EL (cell line): ENCODE data around the gene PRMT7.

Source experiments
- DNase-seq: peaks from one replicate; pipeline ENCODE4 v3.0.0-alpha.2; 2016

The PRMT7 gene

GRCh38 chr16:68309799-68310198 lies 1.0 kb upstream of the PRMT7 start:
- no peak for DNase-seq

GRCh38 chr16:68310437-68310773 lies 414 bp upstream of the PRMT7 start:
- DNase-seq = no peak

DNA sequence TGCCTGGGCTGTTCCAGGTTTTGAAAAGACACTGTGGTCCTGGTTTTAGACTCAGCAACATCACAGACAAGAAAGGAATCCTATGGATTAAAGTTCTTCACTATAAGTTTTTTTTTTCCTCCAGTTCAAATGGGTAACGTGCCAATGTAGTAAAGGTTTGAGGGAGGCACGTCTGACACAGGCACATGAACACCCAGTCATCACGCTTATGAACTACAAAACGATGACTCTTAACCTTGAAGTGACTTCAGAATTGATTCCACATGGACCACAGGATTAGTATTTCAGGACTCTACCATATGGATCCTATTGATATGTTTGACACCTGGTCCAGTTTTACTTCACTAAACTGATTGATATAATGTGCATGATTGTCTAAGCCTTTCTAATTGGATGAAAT lies 2.3 kb downstream of the PRMT7 start:
- no peak for DNase-seq

DNA sequence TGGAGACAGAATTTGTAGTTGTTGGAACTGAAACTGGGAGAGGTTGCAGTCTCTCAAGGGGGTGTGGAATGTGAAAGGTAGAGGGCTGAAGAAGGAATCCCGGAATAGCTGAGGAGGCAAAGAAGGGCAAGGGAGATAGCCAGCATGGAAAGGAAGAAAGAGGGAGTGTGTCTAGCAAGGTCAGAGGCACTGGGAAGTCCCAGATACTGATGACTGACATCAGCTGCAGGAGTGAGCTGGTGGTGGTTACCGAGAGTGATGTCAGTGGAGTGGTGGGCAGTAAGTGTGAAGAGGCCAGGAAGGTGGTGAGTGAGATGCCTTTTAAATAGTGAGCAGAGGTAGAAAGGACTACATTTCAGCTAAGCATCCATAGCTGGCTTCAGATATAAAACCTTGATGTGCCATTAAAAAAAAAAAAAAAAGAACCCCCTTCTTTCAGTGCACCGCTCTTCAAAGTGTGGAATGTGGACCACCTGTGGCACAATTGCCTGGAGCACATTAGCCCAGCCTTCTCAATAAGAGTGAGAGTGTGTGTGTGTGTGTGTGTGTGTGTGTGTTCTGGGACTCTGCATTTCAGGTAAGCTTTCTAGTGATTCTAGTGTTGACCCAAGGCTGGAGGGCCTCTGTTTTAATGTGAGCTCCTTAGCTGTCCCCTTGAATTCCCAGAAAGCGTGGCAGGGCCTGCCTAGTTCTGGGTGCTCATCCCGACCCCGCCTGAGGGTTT lies 8.5 kb downstream of the PRMT7 start:
- DNase-seq = no peak

- DNase-seq = no peak
These were observed 13.5 kb downstream of the PRMT7 start for GRCh38 chr16:68324336-68324735.

DNA sequence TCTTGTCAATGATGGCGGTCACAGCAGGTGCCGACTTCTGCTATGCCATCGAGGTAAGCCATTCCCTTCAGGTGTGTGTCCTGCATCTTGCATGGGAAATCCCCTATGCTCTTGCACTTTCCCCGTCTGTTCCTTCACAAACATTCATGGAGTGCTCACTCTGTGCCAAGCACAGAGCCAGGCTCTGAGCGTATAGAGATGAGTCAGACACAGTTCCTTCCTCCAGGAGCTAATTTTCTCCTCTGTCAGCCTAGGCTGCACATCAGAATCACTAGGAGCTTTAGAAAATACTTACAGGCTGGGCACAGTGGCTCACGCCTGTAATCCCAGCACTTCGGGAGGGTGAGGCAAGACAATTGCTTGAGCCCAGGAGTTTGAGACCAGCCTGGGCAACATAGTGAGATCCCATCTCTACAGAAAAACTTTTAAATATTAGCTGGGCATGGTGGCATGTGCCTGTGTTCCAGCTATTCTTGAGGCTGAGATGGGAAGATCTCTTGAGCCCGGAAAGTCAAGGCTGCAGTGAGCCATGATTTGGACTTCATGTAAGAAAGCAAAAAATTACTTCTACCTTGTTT lies 14.1 kb downstream of the PRMT7 start:
- no peak for DNase-seq

DNA sequence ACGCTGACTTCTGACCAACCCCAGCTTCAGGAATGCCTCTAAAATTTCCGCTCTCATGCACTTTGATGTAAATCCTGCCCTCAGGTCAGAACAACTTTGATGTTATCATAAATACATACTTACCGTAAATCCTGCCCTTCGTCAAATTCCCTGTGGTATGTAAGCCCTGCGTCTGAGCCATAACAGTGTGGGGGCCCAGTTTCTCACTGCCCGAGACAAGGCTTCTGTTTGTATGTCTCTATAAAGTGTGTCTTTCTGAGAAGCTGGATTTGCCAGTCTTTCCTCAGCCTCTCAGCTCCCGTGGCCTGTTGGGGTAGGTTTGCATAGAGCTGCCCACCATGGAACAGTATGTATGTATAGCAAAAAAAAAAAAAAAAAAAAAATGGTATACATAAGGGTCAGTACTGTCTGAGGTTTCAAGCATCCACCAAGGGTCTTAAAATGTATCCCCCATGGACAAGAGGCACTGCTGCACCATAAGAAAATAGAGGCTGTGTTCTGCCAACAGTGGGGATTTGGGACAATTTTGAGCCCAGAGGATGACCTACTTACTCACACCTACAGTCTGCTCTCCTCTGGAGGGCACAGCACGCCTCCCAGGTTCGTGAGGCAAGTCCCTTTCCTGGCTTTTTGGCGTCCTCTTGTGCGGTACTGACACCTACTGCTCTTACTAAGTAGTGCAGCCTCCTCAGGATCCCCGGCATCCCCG lies 17.5 kb downstream of the PRMT7 start:
- peak; percentile 78 for DNase-seq

DNA sequence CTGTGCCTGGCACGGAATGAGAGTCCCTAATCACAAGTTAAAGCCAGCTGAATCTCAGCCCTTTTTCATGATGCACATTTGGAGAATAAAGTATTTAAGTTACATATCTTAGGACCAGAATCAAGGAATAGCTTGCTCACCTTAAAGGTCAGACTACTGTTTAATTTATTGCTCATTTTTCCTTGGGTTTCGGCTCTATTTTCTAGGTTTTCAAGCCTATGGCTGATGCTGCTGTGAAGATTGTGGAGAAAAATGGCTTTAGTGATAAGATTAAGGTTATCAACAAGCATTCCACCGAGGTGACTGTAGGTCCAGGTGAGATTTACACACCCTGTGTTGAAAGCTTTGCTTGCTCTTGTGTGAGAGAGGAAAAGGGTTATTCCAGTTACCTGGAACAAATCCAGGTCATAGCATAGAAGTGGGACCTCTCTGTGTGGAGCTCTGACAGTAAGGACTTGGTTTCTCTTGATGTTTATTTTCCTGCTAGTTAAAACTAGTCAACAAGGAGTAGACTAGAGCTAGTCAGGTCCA lies 18.1 kb downstream of the PRMT7 start:
- DNase-seq = no peak

- DNase-seq = peak; percentile 39
These were observed 21.1 kb downstream of the PRMT7 start for GRCh38 chr16:68331879-68332410.

GRCh38 chr16:68332411-68333121 lies 21.7 kb downstream of the PRMT7 start:
- DNase-seq = peak; percentile 36

- peak; percentile 55 for DNase-seq
These were observed 24.4 kb downstream of the PRMT7 start for GRCh38 chr16:68335175-68335574.

DNA sequence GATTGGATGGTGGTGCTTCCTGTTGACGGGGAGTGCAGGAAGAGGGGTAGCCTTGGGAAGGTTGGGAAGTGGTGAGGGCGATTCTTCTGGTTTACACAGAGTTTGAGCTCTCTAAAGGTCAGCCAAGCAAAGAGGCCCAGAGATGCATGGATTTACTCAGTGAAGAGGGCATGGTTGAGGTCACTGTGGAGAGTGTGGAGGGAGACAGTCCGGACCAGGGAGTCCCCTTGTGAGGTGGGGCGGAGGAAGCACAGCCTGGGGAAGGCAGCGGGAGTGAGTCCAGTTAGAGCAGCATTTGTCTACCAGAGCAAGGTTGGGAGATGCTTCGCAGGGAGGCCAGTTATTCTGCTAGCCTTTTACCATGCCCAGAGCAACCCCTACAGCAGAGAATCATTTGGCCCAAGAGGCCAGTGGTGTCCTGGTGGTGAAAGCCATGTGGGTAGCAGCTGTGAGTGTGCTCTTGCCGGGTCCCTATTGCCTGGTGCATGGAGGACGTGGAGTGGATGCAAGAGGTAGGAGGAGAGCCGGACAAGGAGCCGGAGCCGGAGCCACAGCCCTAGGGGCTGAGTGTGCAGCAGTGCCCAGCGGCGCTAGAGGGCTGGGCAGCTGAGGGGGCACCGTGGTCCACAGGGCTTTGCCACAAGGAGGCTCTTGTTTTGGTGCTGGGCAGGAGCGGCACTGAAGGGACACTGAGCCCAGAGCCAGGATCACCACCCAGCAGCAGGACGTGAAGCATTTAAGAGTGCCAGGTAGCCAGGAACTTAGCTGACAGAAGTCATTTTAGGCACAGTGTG lies 27.7 kb downstream of the PRMT7 start:
- DNase-seq = no peak

- DNase-seq = no peak
These were observed 28.4 kb downstream of the PRMT7 start for GRCh38 chr16:68339214-68339613.

DNA sequence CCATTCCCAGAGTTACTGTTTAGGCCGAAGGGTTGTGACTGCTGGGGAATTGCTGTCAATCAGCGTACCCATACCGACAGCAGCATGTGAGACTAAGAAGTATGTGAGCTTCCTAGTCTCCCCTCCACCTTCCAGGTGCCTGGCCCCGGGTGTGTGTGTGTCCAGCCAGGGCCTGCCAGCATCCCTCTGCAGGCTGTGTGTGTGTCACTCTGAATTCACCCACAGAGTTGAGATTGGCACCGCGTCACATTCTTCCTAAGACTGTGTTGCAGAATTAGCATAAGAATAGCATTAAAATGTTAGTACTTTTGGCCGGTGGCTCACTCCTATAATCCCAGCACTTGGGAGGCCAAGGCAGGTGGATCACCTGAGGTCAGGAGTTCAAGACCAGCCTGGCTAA lies 31.8 kb downstream of the PRMT7 start:
- no peak for DNase-seq

DNA sequence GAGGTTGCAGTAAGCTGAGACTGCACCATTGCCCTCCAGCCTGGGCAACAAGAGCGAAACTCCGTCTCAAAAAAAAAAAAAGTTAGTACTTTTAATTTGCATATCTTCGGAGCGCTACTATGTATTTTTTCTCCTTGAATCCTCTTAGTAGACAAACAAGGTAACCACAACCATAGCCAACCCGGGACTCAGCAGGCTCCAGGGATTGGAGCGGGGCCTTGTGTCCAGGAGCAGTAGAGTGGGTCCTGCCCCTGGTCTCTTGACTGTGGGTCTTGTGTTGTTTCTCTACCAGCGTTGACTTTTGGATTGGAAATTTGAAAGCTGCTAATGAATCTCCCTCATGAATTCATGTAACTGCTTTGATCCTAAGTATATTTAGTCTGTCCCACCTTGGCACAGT lies 32.3 kb downstream of the PRMT7 start:
- no peak for DNase-seq

GRCh38 chr16:68344252-68344651 lies 33.4 kb downstream of the PRMT7 start:
- no peak for DNase-seq

DNA sequence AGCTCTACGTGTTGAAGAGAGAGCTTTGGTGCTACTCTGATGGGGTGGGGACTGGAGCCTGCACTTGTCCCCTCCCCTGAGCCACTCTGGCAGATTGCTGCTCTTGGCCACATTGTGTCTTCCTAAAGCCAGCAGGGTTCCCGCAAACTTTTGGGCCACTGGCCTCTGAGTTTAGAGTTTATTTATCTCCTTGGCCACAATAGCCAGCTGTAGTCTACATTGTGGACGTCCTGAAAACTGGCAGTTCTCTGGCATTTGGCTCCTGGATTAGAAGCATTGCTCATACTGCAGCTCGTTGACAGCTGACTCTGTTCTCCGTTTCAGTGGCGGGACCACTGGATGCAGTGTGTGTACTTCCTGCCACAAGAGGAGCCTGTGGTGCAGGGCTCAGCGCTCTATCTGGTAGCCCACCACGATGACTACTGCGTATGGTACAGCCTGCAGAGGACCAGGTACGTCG lies 34.6 kb downstream of the PRMT7 start:
- DNase-seq = no peak

DNA sequence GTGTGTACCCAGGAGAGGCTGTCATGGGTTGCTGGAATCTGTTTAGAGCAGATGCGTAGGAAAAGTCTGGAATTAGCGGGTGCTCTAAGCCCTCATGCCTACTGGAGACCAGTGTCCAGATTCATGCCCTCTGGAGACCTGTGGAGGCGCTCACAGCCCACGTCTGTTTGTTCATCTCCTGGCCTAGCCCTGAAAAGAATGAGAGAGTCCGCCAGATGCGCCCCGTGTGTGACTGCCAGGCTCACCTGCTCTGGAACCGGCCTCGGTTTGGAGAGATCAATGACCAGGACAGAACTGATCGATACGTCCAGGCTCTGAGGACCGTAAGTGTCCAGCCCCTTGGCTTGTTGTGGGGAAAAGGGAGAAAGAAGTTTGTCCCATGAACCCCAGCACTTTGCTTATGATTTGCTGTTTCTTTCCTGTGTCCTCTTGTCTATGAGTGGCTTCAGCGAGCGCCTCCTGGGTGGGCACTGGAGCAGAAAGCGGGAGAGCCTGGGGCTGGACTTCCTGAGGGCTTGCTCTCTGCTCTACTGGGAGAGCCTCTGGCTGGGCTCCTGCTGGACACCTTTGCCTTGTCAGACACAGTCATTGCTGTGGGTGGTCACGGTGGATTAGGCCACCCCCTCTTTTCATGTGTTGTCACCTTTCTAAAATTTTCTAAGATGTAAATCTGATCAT lies 35.3 kb downstream of the PRMT7 start:
- no peak for DNase-seq

DNA sequence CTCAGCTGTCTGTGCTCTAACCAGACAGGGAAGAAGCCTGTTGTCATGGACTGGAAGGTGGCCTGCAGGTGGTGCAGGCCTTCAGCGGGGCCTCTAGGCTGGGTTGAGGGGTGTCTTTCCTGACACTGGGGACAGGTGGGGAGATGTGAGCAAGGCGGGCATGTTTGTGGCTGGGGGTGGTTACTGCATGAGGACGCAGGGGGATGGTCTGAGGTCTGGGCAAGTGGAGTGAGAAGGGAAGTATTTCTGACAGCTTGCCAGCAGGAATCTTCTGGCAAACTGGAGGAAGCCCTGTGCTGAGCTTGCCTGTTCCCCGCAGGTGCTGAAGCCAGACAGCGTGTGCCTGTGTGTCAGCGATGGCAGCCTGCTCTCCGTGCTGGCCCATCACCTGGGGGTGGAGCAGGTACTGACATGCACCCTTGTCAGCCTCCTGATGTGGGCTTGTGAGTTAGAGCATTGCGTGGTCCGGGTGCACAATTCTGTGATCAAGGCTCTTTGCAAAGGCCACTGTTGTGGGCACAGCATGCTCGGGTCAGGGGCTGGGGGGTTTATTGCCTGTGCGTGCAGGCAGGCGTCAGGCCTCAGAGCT lies 36.2 kb downstream of the PRMT7 start:
- DNase-seq = no peak

GRCh38 chr16:68347605-68348004 lies 36.8 kb downstream of the PRMT7 start:
- no peak for DNase-seq
